HepG2 (cell line): ENCODE data around the gene SCFD2. TPM values are rescaled to one million over a fixed set of nuclear protein-coding genes. Genes with fewer than 3 reads are reported as not detected.

Experiments used
- ATAC-seq: fragments of 200-7000 bp; cut with Tn5 transposase; 3 replicates; pipeline ENCODE4 v1.9.1; 2020; ENCODE audit warnings: mild to moderate bottlenecking, moderate library complexity
- BruUV-seq: library from RNA; stranded (reverse); fragments of 400-500 nt; replicated peaks from 2 replicates; lab custom pipeline; 2021; lab: Mats Ljungman, UMichigan
- CTCF ChIA-PET: fragments of 300-600 bp; formaldehyde crosslinking; extraction: SDS; loops from one replicate; lab custom pipeline; 2021; ENCODE audit warnings: low total read pairs, inconsistent platforms, low intra/inter-chr PET ratio; lab: Yijun Ruan, JAX
- POLR2A ChIA-PET: fragments of 350-600 bp; sonication (Branson Sonifier 250); formaldehyde crosslinking; loops from one replicate; lab custom pipeline; 2020; ENCODE audit warnings: antibody characterized with exemption, inconsistent platforms; lab: Yijun Ruan, JAX
- DNase-seq: peaks from one replicate; pipeline ENCODE4 v3.0.0-alpha.2; 2015; ENCODE audit warnings: low spot score
- FAIRE-seq: peaks from 3 replicates; lab custom pipeline; 2011; peaks lifted over from hg19 to GRCh38; lab: Jason Lieb, UNC
- H2AFZ ChIP-seq: one replicate; pipeline ENCODE4 v1.6.1; 2011; ENCODE audit warnings: low read length, inconsistent platforms
- H3K27ac ChIP-seq: fragments of 300-600 bp; 3 replicates; pipeline ENCODE4 v1.8.0; 2011; ENCODE audit warnings: mixed run types, mild to moderate bottlenecking, mixed read lengths, low read length, inconsistent platforms; ENCODE audit not compliant: insufficient read depth; ENCODE audit errors: extremely low read length
- H3K27me3 ChIP-seq, 2 experiments: fragments of 200-600 bp in 1 of 2; 2 replicates in 1 of 2; 3 replicates in 1 of 2; pipeline versions ENCODE4 v1.6.0 to v1.8.0; 2011; ENCODE audit warnings: low read length in 2 of 2, mild to moderate bottlenecking in 2 of 2, moderate library complexity in 2 of 2, inconsistent platforms in 1 of 2; ENCODE audit not compliant: insufficient read depth in 2 of 2, control insufficient read depth in 1 of 2
- H3K36me3 ChIP-seq, 2 experiments: fragments of 200-600 bp in 1 of 2; replicated peaks in 1 of 2; 2 replicates in 1 of 2; 3 replicates in 1 of 2; pipeline versions ENCODE4 v1.5.1 to v1.8.0; 2011; ENCODE audit warnings: low read length in 2 of 2, inconsistent platforms in 1 of 2; ENCODE audit not compliant: insufficient read depth in 2 of 2, control insufficient read depth in 1 of 2
- H3K4me1 ChIP-seq: 2 replicates; pipeline ENCODE4 v1.5.1; 2012; ENCODE audit warnings: low read length, inconsistent platforms; ENCODE audit not compliant: insufficient read depth
- H3K4me2 ChIP-seq: 2 replicates; pipeline ENCODE4 v1.6.0; 2011; ENCODE audit warnings: low read depth, low read length, inconsistent platforms
- H3K4me3 ChIP-seq, 3 experiments: fragments of 200-600 bp in 1 of 3; sonication (generic), shearing (Covaris generic) in 1 of 3; replicated peaks in 1 of 3; 2 replicates each; pipeline ENCODE4 v1.5.1; 2011 to 2016; ENCODE audit warnings: low read length in 3 of 3, inconsistent platforms in 2 of 3, low read depth in 2 of 3, mild to moderate bottlenecking in 2 of 3, control low read depth in 1 of 3, mixed read lengths in 1 of 3; ENCODE audit not compliant: insufficient read depth in 1 of 3
- H3K79me2 ChIP-seq: one replicate; pipeline ENCODE4 v1.6.1; 2011; ENCODE audit warnings: low read length, inconsistent platforms; ENCODE audit not compliant: insufficient read depth
- H3K9ac ChIP-seq: 2 replicates; pipeline ENCODE4 v1.6.0; 2011; ENCODE audit warnings: mild to moderate bottlenecking, low read depth, low read length, inconsistent platforms; ENCODE audit not compliant: insufficient read depth
- H3K9me3 ChIP-seq: 2 replicates; pipeline ENCODE4 v1.5.1; 2012; ENCODE audit warnings: mild to moderate bottlenecking, low read length
- H4K20me1 ChIP-seq: 2 replicates; pipeline ENCODE4 v1.6.0; 2011; ENCODE audit warnings: inconsistent platforms, mild to moderate bottlenecking, low read length, moderate library complexity; ENCODE audit not compliant: insufficient read depth
- BCL6 ChIP-seq: IDR thresholded peaks from 2 replicates; pipeline ENCODE4 v1.6.1; 2016; ENCODE audit warnings: missing genetic modification reagents, missing compliant biosample characterization
- CCDC6 ChIP-seq: sonication (generic); formaldehyde crosslinking; IDR thresholded peaks from 2 replicates; pipeline ENCODE4 v1.8.1; 2022; ENCODE audit warnings: mild to moderate bottlenecking, missing genetic modification reagents, moderate library complexity
- HIC2 ChIP-seq: sonication (generic); formaldehyde crosslinking; IDR thresholded peaks from 2 replicates; pipeline ENCODE4 v1.9.0; 2022; ENCODE audit warnings: low read depth, missing genetic modification reagents
- MIER2 ChIP-seq: IDR thresholded peaks from 2 replicates; pipeline ENCODE4 v1.6.1; 2016; ENCODE audit warnings: missing biosample characterization, missing genetic modification reagents
- MLX ChIP-seq: IDR thresholded peaks from 2 replicates; pipeline ENCODE4 v1.6.1; 2016
- MXD4 ChIP-seq: IDR thresholded peaks from 2 replicates; pipeline ENCODE4 v1.6.1; 2016; ENCODE audit warnings: mild to moderate bottlenecking, missing biosample characterization, missing genetic modification reagents
- RFXAP ChIP-seq: sonication (generic); formaldehyde crosslinking; IDR thresholded peaks from 2 replicates; pipeline ENCODE4 v1.4.0; 2020; ENCODE audit warnings: missing genetic modification reagents, borderline replicate concordance
- SMARCC2 ChIP-seq: fragments of 450-650 bp; IDR thresholded peaks from 2 replicates; pipeline ENCODE4 v1.6.1; 2017; ENCODE audit warnings: antibody characterized with exemption, mild to moderate bottlenecking
- ZBTB38 ChIP-seq: sonication (generic); formaldehyde crosslinking; IDR thresholded peaks from 2 replicates; pipeline ENCODE4 v1.5.1; 2020; ENCODE audit warnings: mild to moderate bottlenecking, missing genetic modification reagents
- ZNF282 ChIP-seq: fragments of 450-650 bp; IDR thresholded peaks from 2 replicates; pipeline ENCODE4 v1.6.1; 2018; ENCODE audit not compliant: partially characterized antibody
- ZNF33A ChIP-seq: sonication (generic); formaldehyde crosslinking; IDR thresholded peaks from 2 replicates; pipeline ENCODE4 v1.5.1; 2020; ENCODE audit warnings: missing genetic modification reagents, mild to moderate bottlenecking, moderate library complexity, borderline replicate concordance
- ZNF501 ChIP-seq: sonication (generic); formaldehyde crosslinking; IDR thresholded peaks from 2 replicates; pipeline ENCODE4 v1.5.1; 2020; ENCODE audit warnings: mild to moderate bottlenecking, moderate library complexity, missing genetic modification reagents
- ZNF770 ChIP-seq: sonication (generic); formaldehyde crosslinking; IDR thresholded peaks from 2 replicates; pipeline ENCODE4 v1.5.0; 2020; ENCODE audit warnings: mild to moderate bottlenecking, missing genetic modification reagents
- ZUFSP ChIP-seq: sonication (generic); formaldehyde crosslinking; IDR thresholded peaks from 2 replicates; pipeline ENCODE4 v1.9.0; 2021; ENCODE audit warnings: missing genetic modification reagents, mild to moderate bottlenecking, borderline replicate concordance
- WGBS: methylation state at CpG from one replicate; pipeline ENCODE4 v1.1.6; 2017; ENCODE audit warnings: low lambda C conversion rate; 5-methylcytosine and 5-hydroxymethylcytosine counted together
- in situ Hi-C: cut with HindIII; loops from 2 replicates; pipeline ENCODE4 v1.10.0; 2017; ENCODE audit warnings: low pct_unique_long_range_greater_than_20kb; ENCODE audit not compliant: extremely low pct_ligation_motif_present
- intact Hi-C: fragments of 100-400 bp; cut with micrococcal nuclease; formaldehyde crosslinking; loops from one replicate; pipeline ENCODE4 v1.10.0; 2022; ENCODE audit not compliant: unreplicated experiment
- polyA plus RNA-seq, 8 experiments: library from polyadenylated mRNA; depleted of rRNA in 3 of 8; stranded (reverse) in 7 of 8; unstranded in 1 of 8; fragments of >200 nt; fragmentation: Illumina TruSeq in 4 of 8; extraction: Trizol in 4 of 8; gene quantifications; 2 replicates each; pipeline versions ENCODE4 v1.2.1 to v1.2.3, GENCODE V29; 2011 to 2016; ENCODE audit warnings: low read depth in 4 of 8, missing spikeins in 1 of 8, mixed read lengths in 1 of 8; ENCODE audit not compliant: insufficient read depth in 1 of 8
- total RNA-seq, 5 experiments: library from RNA; depleted of rRNA; stranded (reverse); fragments of >200 nt; fragmentation: Illumina TruSeq; extraction: Trizol; gene quantifications; 2 replicates each; pipeline ENCODE4 v1.2.3, GENCODE V29; 2016; ENCODE audit warnings: low read depth in 1 of 5
- TF ChIP-seq, protein P1 (sequence below): sonication (generic); formaldehyde crosslinking; IDR thresholded peaks from 2 replicates; pipeline ENCODE4 v1.5.1; 2020; ENCODE audit warnings: mild to moderate bottlenecking, missing genetic modification reagents, borderline replicate concordance
- TF ChIP-seq, protein P2 (sequence below): sonication (generic); formaldehyde crosslinking; IDR thresholded peaks from 2 replicates; pipeline ENCODE4 v1.8.1; 2023; ENCODE audit warnings: mild to moderate bottlenecking, missing genetic modification reagents, borderline replicate concordance

SCFD2 gene
- total and polyA plus RNA-seq, 2 of the 13 experiments (the other 11 are each of a cell fraction or from before 2014, with no cell fraction given), result 4.6 to 15.6 TPM

GRCh38 chr4:52954560-52955170 lies 411.2 kb downstream of the SCFD2 start:
- in situ Hi-C loops, result no loop called here
- CTCF ChIA-PET, result no interaction called here
- TF ChIP-seq MLX (CRISPR knock-in tag), result no peak
- no peak for TF ChIP-seq ZNF282
- TF ChIP-seq, protein P1, sequence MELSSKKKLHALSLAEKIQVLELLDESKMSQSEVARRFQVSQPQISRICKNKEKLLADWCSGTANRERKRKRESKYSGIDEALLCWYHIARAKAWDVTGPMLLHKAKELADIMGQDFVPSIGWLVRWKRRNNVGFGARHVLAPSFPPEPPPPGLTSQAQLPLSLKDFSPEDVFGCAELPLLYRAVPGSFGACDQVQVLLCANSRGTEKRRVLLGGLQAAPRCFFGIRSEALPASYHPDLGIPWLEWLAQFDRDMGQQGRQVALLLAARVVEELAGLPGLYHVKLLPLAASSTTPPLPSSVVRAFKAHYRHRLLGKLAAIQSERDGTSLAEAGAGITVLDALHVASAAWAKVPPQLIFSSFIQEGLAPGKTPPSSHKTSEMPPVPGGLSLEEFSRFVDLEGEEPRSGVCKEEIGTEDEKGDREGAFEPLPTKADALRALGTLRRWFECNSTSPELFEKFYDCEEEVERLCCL (CRISPR knock-in tag), result no peak
- TF ChIP-seq, protein P2, sequence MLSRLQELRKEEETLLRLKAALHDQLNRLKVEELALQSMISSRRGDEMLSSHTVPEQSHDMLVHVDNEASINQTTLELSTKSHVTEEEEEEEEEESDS (CRISPR knock-in tag), result no peak
- no peak for TF ChIP-seq SMARCC2
- TF ChIP-seq CCDC6, result no peak
- TF ChIP-seq MXD4, result no peak
- TF ChIP-seq ZNF770 (CRISPR knock-in tag), result no peak
- no peak for TF ChIP-seq HIC2
- TF ChIP-seq ZUFSP, result no peak
- no peak for TF ChIP-seq MIER2 (CRISPR knock-in tag)
- TF ChIP-seq ZNF501 (CRISPR knock-in tag), result no peak
- TF ChIP-seq ZBTB38 (CRISPR knock-in tag), result no peak
- no peak for TF ChIP-seq BCL6 (CRISPR knock-in tag)
- TF ChIP-seq RFXAP (CRISPR knock-in tag), result no peak
- no peak for TF ChIP-seq ZNF33A (CRISPR knock-in tag)

More at GRCh38 chr4:52954560-52955170, 411.2 kb downstream of the SCFD2 start:
- Histone ChIP-seq H3K27ac (no peak overlapping the region), H3K27me3 (no peaks in the 10 kb centered on the region), H3K9ac (no peak overlapping the region), H3K4me3 (no peak overlapping the region), H3K4me2 (no peak overlapping the region), H3K36me3 (no peaks in the 10 kb centered on the region), H3K79me2 (no peaks in the 10 kb centered on the region), H4K20me1 (no peaks in the 10 kb centered on the region), H3K4me1 (no peaks in the 10 kb centered on the region), H3K9me3 (no peaks in the 10 kb centered on the region), H2AFZ (no peak overlapping the region)
- no peak for FAIRE-seq
- WGBS, result 85% methylated on average over 6 of the region's 6 CpGs
- no TSS peak for BruUV-seq
- no peak for DNase-seq
- POLR2A ChIA-PET, result no interaction called here
- intact Hi-C loops, result no loop called here
- no peak for ATAC-seq
